Naive thymus-derived CD4-positive, alpha-beta T cell (primary cell): ENCODE measurements around the gene SLC6A11. TPM values are rescaled to one million over a fixed set of nuclear protein-coding genes. Genes with fewer than 3 reads are reported as not detected.

Source experiments
- ATAC-seq: fragments of 150-1000 bp; cut with Tn5 transposase; 2 replicates; pipeline ENCODE4 v1.10.0; 2021; ENCODE audit warnings: mild to moderate bottlenecking, moderate library complexity
- CTCF ChIA-PET: fragments of 350-600 bp; sonication (Branson Sonifier 250); formaldehyde crosslinking; loops from one replicate; lab custom pipeline; 2021; ENCODE audit warnings: antibody characterized with exemption; lab: Charles Lee
- POLR2A ChIA-PET: fragments of 350-600 bp; sonication (Branson Sonifier 250); formaldehyde crosslinking; loops from one replicate; lab custom pipeline; 2021; ENCODE audit warnings: antibody characterized with exemption, inconsistent platforms; lab: Charles Lee
- DNase-seq, 9 donors: peaks; one replicate each; pipeline versions ENCODE4 v3.0.0 to v3.0.0-alpha.2; 2020 to 2022; ENCODE audit warnings: mixed read lengths in 1 of 9
- H3K27ac ChIP-seq: one replicate; pipeline ENCODE4 v1.7.0; 2013; ENCODE audit warnings: mild to moderate bottlenecking, low read depth, low read length, moderate library complexity
- H3K27me3 ChIP-seq, 2 donors: one replicate each; pipeline ENCODE4 v1.7.0; 2013; ENCODE audit warnings: low read length in 2 of 2, mild to moderate bottlenecking in 2 of 2, moderate library complexity in 2 of 2; ENCODE audit not compliant: control insufficient read depth in 2 of 2, insufficient read depth in 2 of 2
- H3K36me3 ChIP-seq, 3 experiments: 1 replicate in 2 of 3; 2 replicates in 1 of 3; pipeline ENCODE4 v1.7.0; 2013; ENCODE audit warnings: low read length in 3 of 3, mild to moderate bottlenecking in 3 of 3, moderate library complexity in 1 of 3; ENCODE audit not compliant: insufficient read depth in 3 of 3, control insufficient read depth in 2 of 3
- H3K4me1 ChIP-seq, 2 donors: one replicate each; pipeline ENCODE4 v1.7.0; 2013; ENCODE audit warnings: low read length in 2 of 2, mild to moderate bottlenecking in 2 of 2, moderate library complexity in 1 of 2; ENCODE audit not compliant: control insufficient read depth in 2 of 2, insufficient read depth in 2 of 2
- H3K4me3 ChIP-seq: 2 replicates; pipeline ENCODE4 v1.7.0; 2013; ENCODE audit warnings: mild to moderate bottlenecking, low read length
- H3K9me3 ChIP-seq, 3 experiments: 1 replicate in 2 of 3; 2 replicates in 1 of 3; pipeline ENCODE4 v1.7.0; 2013; ENCODE audit warnings: low read length in 3 of 3; ENCODE audit not compliant: control insufficient read depth in 2 of 3
- H3K27ac Mint-ChIP-seq, 9 donors: one replicate each; pipeline ENCODE4 v1.8.0; 2020 to 2022; ENCODE audit warnings: mixed read lengths in 9 of 9, mild to moderate bottlenecking in 8 of 9, moderate library complexity in 5 of 9, inconsistent platforms in 2 of 9
- H3K27me3 Mint-ChIP-seq, 5 donors: one replicate each; pipeline ENCODE4 v1.8.0; 2021 to 2022; ENCODE audit warnings: mixed read lengths in 5 of 5, mild to moderate bottlenecking in 1 of 5
- H3K36me3 Mint-ChIP-seq, 5 donors: one replicate each; pipeline ENCODE4 v1.8.0; 2020 to 2022; ENCODE audit warnings: mixed read lengths in 5 of 5, mild to moderate bottlenecking in 3 of 5, inconsistent platforms in 1 of 5
- H3K4me1 Mint-ChIP-seq, 7 donors: one replicate each; pipeline ENCODE4 v1.8.0; 2020 to 2022; ENCODE audit warnings: mixed read lengths in 7 of 7, mild to moderate bottlenecking in 3 of 7, inconsistent platforms in 1 of 7
- H3K4me3 Mint-ChIP-seq, 10 donors: one replicate each; pipeline ENCODE4 v1.8.0; 2020 to 2022; ENCODE audit warnings: mild to moderate bottlenecking in 10 of 10, mixed read lengths in 10 of 10, moderate library complexity in 6 of 10, inconsistent platforms in 2 of 10
- H3K9me3 Mint-ChIP-seq, 11 donors: one replicate each; pipeline ENCODE4 v1.8.0; 2020 to 2022; ENCODE audit warnings: mixed read lengths in 11 of 11, mild to moderate bottlenecking in 4 of 11, inconsistent platforms in 1 of 11, moderate library complexity in 1 of 11
- intact Hi-C, 2 donors: fragments of 100-400 bp; cut with micrococcal nuclease; formaldehyde crosslinking; loops; one replicate each; pipeline ENCODE4 v1.15.1; 2023
- polyA plus RNA-seq, 2 donors: library from polyadenylated mRNA; unstranded; fragments of 300-500 nt; fragmentation: Illumina TruSeq; gene quantifications; one replicate each; pipeline ENCODE4 v1.2.3, GENCODE V29; 2021
- total RNA-seq, 6 experiments: library from RNA in 5 of 6; stranded (reverse) in 5 of 6; gene quantifications; 1 replicate in 5 of 6; 2 replicates in 1 of 6; pipeline ENCODE4 v1.2.3 and lab custom pipeline; 2021 to 2026

The SLC6A11 gene
- total and polyA plus RNA-seq, 7 experiments from 2014 or later, result not detected

GRCh38 chr3:10772271-10773161 lies 43.5 kb upstream of the SLC6A11 start:
- Histone ChIP-seq H3K4me1 (no peaks in the 10 kb centered on the region), H3K36me3 (no peaks in the 10 kb centered on the region), H3K4me3 (no peak overlapping the region), H3K27me3 (no peaks in the 10 kb centered on the region), H3K27ac (no peak overlapping the region), H3K9me3 (no peaks in the 10 kb centered on the region)
- no peak for ATAC-seq
- Mint-ChIP-seq H3K36me3 (no peaks in the 10 kb centered on the region), H3K27ac (no peak overlapping the region), H3K9me3 (peaks cover 0 to 13% (median 2%) of the 10 kb centered on the region in 11 donors), H3K4me3 (no peak overlapping the region), H3K27me3 (peaks cover 3 to 70% (median 38%) of the 10 kb centered on the region in 5 donors), H3K4me1 (peaks cover 0 to 2% (median 0%) of the 10 kb centered on the region in 7 donors)
- intact Hi-C loops, result no loop called here
- DNase-seq, result no peak
- ChIA-PET CTCF (interaction anchor here (1.2 kb wide), 1 partner anchor 8 kb away, joined by 3 read pairs; no protein-coding TSS in a partner anchor), POLR2A (no interaction called here)

GRCh38 chr3:10774129-10774670 lies 41.8 kb upstream of the SLC6A11 start:
- Mint-ChIP-seq H3K4me1 (peaks cover 0 to 2% (median 0%) of the 10 kb centered on the region in 7 donors), H3K9me3 (peaks cover 0 to 13% (median 2%) of the 10 kb centered on the region in 11 donors), H3K36me3 (no peaks in the 10 kb centered on the region), H3K27ac (no peak overlapping the region), H3K27me3 (peaks cover 3 to 67% (median 36%) of the 10 kb centered on the region in 5 donors), H3K4me3 (no peak overlapping the region)
- Histone ChIP-seq H3K27me3 (no peaks in the 10 kb centered on the region), H3K4me1 (no peaks in the 10 kb centered on the region), H3K4me3 (no peak overlapping the region), H3K9me3 (no peaks in the 10 kb centered on the region), H3K27ac (no peak overlapping the region), H3K36me3 (no peaks in the 10 kb centered on the region)
- intact Hi-C loops, result no loop called here
- ChIA-PET POLR2A (no interaction called here), CTCF (no interaction called here)
- ATAC-seq, result no peak
- DNase-seq, result no peak

GRCh38 chr3:10774825-10775224 lies 41.2 kb upstream of the SLC6A11 start:
- DNase-seq (no peak), ATAC-seq (no peak)
- POLR2A ChIA-PET, result no interaction called here
- Mint-ChIP-seq H3K27me3 (peaks cover 3 to 65% (median 34%) of the 10 kb centered on the region in 5 donors), H3K27ac (no peak overlapping the region), H3K4me1 (peaks cover 0 to 2% (median 0%) of the 10 kb centered on the region in 7 donors), H3K9me3 (peaks cover 0 to 13% (median under 1%) of the 10 kb centered on the region in 11 donors), H3K4me3 (no peak overlapping the region), H3K36me3 (no peaks in the 10 kb centered on the region)
- H3K27ac ChIP-seq, result no peak overlapping the region
- no peaks in the 10 kb centered on the region for H3K9me3 ChIP-seq
- intact Hi-C loops, result no loop called here
- no peaks in the 10 kb centered on the region for H3K27me3 ChIP-seq
- no peaks in the 10 kb centered on the region for H3K4me1 ChIP-seq
- CTCF ChIA-PET, result no interaction called here
- no peak overlapping the region for H3K4me3 ChIP-seq
- no peaks in the 10 kb centered on the region for H3K36me3 ChIP-seq

- H3K27me3 ChIP-seq, result no peaks in the 10 kb centered on the region
- CTCF ChIA-PET, result no interaction called here
- H3K36me3 ChIP-seq, result no peaks in the 10 kb centered on the region
- H3K9me3 Mint-ChIP-seq, result peaks cover 0 to 13% (median 0%) of the 10 kb centered on the region in 11 donors
- no peaks in the 10 kb centered on the region for H3K4me1 ChIP-seq
- no peak overlapping the region for H3K4me3 Mint-ChIP-seq
- H3K9me3 ChIP-seq, result no peaks in the 10 kb centered on the region
- peaks cover 3 to 65% (median 34%) of the 10 kb centered on the region in 5 donors for H3K27me3 Mint-ChIP-seq
- H3K36me3 Mint-ChIP-seq, result no peaks in the 10 kb centered on the region
- intact Hi-C loops, result no loop called here
- DNase-seq, result no peak
- no peak overlapping the region for H3K27ac ChIP-seq
- POLR2A ChIA-PET, result no interaction called here
- ATAC-seq, result no peak
- H3K4me1 Mint-ChIP-seq, result peaks cover 0 to 2% (median 0%) of the 10 kb centered on the region in 7 donors
- no peak overlapping the region for H3K27ac Mint-ChIP-seq
- no peak overlapping the region for H3K4me3 ChIP-seq
These were observed 40.8 kb upstream of the SLC6A11 start for GRCh38 chr3:10775259-10775658.

- intact Hi-C loops, result no loop called here
- Mint-ChIP-seq H3K4me3 (no peak overlapping the region), H3K27ac (no peak overlapping the region), H3K4me1 (peaks cover 0 to 2% (median 0%) of the 10 kb centered on the region in 7 donors), H3K27me3 (peaks cover 3 to 60% (median 33%) of the 10 kb centered on the region in 5 donors), H3K36me3 (no peaks in the 10 kb centered on the region), H3K9me3 (peaks cover 0 to 13% (median 0%) of the 10 kb centered on the region in 11 donors)
- Histone ChIP-seq H3K9me3 (no peaks in the 10 kb centered on the region), H3K4me3 (no peak overlapping the region), H3K36me3 (no peaks in the 10 kb centered on the region), H3K27me3 (no peaks in the 10 kb centered on the region), H3K4me1 (no peaks in the 10 kb centered on the region), H3K27ac (no peak overlapping the region)
- ChIA-PET CTCF (no interaction called here), POLR2A (no interaction called here)
- DNase-seq (no peak), ATAC-seq (no peak)
These were observed 40.2 kb upstream of the SLC6A11 start for GRCh38 chr3:10775828-10776227.

- peaks cover 0 to 52% (median 41%) of the 10 kb centered on the region in 5 donors for H3K27me3 Mint-ChIP-seq
- CTCF ChIA-PET, result no interaction called here
- peaks cover 0 to 11% (median 0%) of the 10 kb centered on the region in 11 donors for H3K9me3 Mint-ChIP-seq
These were observed 38.4 kb upstream of the SLC6A11 start for GRCh38 chr3:10777627-10778026.

More at GRCh38 chr3:10777627-10778026, 38.4 kb upstream of the SLC6A11 start:
- intact Hi-C loops, result no loop called here
- ATAC-seq, result no peak
- Histone ChIP-seq H3K9me3 (no peaks in the 10 kb centered on the region), H3K27ac (no peak overlapping the region), H3K4me1 (no peaks in the 10 kb centered on the region), H3K36me3 (no peaks in the 10 kb centered on the region), H3K4me3 (no peak overlapping the region), H3K27me3 (no peaks in the 10 kb centered on the region)
- no peak for DNase-seq
- Mint-ChIP-seq H3K4me1 (peaks cover 0 to 2% (median 0%) of the 10 kb centered on the region in 7 donors), H3K36me3 (no peaks in the 10 kb centered on the region), H3K27ac (no peak overlapping the region), H3K4me3 (no peak overlapping the region)
- POLR2A ChIA-PET, result no interaction called here
